Progenitor cell of endocrine pancreas (in vitro differentiated cells): ENCODE measurements around the gene ALG12. TPM values are rescaled to one million over a fixed set of nuclear protein-coding genes. Genes with fewer than 3 reads are reported as not detected.

Experiments
- DNase-seq: peaks from one replicate; pipeline ENCODE4 v3.0.0; 2021; ENCODE audit warnings: low spot score; ENCODE audit not compliant: unreplicated experiment
- H3K27ac Mint-ChIP-seq: 2 replicates; pipeline ENCODE4 v1.8.0; 2021; ENCODE audit warnings: mild to moderate bottlenecking, moderate library complexity, mixed read lengths
- H3K27me3 Mint-ChIP-seq: 2 replicates; pipeline ENCODE4 v1.8.0; 2021; ENCODE audit warnings: mixed read lengths
- H3K36me3 Mint-ChIP-seq: 2 replicates; pipeline ENCODE4 v1.8.0; 2022; ENCODE audit warnings: mixed read lengths; ENCODE audit not compliant: insufficient read depth
- H3K4me1 Mint-ChIP-seq: 2 replicates; pipeline ENCODE4 v1.8.0; 2021; ENCODE audit warnings: low read depth, mixed read lengths
- H3K4me3 Mint-ChIP-seq: 2 replicates; pipeline ENCODE4 v1.8.0; 2021; ENCODE audit warnings: low read depth, mild to moderate bottlenecking, moderate library complexity, mixed read lengths
- H3K9me3 Mint-ChIP-seq: 2 replicates; pipeline ENCODE4 v1.8.0; 2021; ENCODE audit warnings: low read depth, mixed read lengths
- CTCF ChIP-seq: fragments of 200-600 bp; sonication (generic); IDR thresholded peaks from one replicate; pipeline ENCODE4 v1.5.0; 2021; ENCODE audit warnings: antibody characterized with exemption, mild to moderate bottlenecking; ENCODE audit not compliant: unreplicated experiment
- total RNA-seq: library from RNA; stranded (reverse); gene quantifications from 2 replicates; pipeline ENCODE4 v1.2.1, GENCODE V29; 2021

ALG12 gene
- total RNA-seq, 1 donor from 2014 or later: 25.7 TPM

- no peak for DNase-seq
- Mint-ChIP-seq H3K27me3 (peaks cover under 1% of the 10 kb centered on the region), H3K4me1 (peaks cover 2% of the 10 kb centered on the region), H3K9me3 (no peaks in the 10 kb centered on the region), H3K4me3 (no peak overlapping the region), H3K27ac (no peak overlapping the region), H3K36me3 (peaks cover 2% of the 10 kb centered on the region)
- no peak for TF ChIP-seq CTCF
Measured at GRCh38 chr22:49965091-49966040, 47.1 kb upstream of the ALG12 start.

- no peak for DNase-seq
- TF ChIP-seq CTCF: no peak
- H3K27me3 Mint-ChIP-seq: no peaks in the 10 kb centered on the region
- H3K36me3 Mint-ChIP-seq: peaks cover 2% of the 10 kb centered on the region
- no peak overlapping the region for H3K4me3 Mint-ChIP-seq
- H3K27ac Mint-ChIP-seq: no peak overlapping the region
- peaks cover 2% of the 10 kb centered on the region for H3K4me1 Mint-ChIP-seq
- H3K9me3 Mint-ChIP-seq: no peaks in the 10 kb centered on the region
Measured at GRCh38 chr22:49964136-49965090, 46.2 kb upstream of the ALG12 start.

- H3K27ac Mint-ChIP-seq: peak overlapping the region; percentile 20
- no peak overlapping the region for H3K4me3 Mint-ChIP-seq
Measured at GRCh38 chr22:49963647-49964026, 45.4 kb upstream of the ALG12 start.

GRCh38 chr22:49962751-49963646, 44.8 kb upstream of the ALG12 start:
- Mint-ChIP-seq H3K4me3 (peak overlapping the region; percentile 65), H3K36me3 (peaks cover 2% of the 10 kb centered on the region)
- no peak for DNase-seq

More at GRCh38 chr22:49963647-49964026, 45.4 kb upstream of the ALG12 start:
- H3K27me3 Mint-ChIP-seq: no peaks in the 10 kb centered on the region
- H3K36me3 Mint-ChIP-seq: peaks cover 2% of the 10 kb centered on the region
- H3K9me3 Mint-ChIP-seq: no peaks in the 10 kb centered on the region
- no peak for DNase-seq
- no peak for TF ChIP-seq CTCF
- peaks cover 2% of the 10 kb centered on the region for H3K4me1 Mint-ChIP-seq

More at GRCh38 chr22:49962751-49963646, 44.8 kb upstream of the ALG12 start:
- TF ChIP-seq CTCF: no peak
- H3K27ac Mint-ChIP-seq: no peak overlapping the region
- H3K9me3 Mint-ChIP-seq: no peaks in the 10 kb centered on the region
- no peaks in the 10 kb centered on the region for H3K27me3 Mint-ChIP-seq
- peaks cover 2% of the 10 kb centered on the region for H3K4me1 Mint-ChIP-seq
